Measurements from ENCODE around the gene GLDC.
"Not testable (repeated sequence)": the region's sequence is repeated elsewhere in the genome, so short reads cannot be mapped to it uniquely, and the experiment has no call there.

GLDC gene

GRCh38 chr9:6645355-6646292, at the start of gene GLDC:
Gene GLDC (minus strand): TSS chr9:6645729. CDS start chr9:6645499, 230 bp downstream.
- DNase-seq (ENCODE audit: low read depth in 2 of 2), result no peak

GRCh38 chr9:6692881-6693361, 47.4 kb upstream of the GLDC start:
- no peak for DNase-seq (ENCODE audit: low read depth in 2 of 2)

GRCh38 chr9:6692433-6692832, 46.9 kb upstream of the GLDC start:
- no peak for DNase-seq (ENCODE audit: low read depth in 2 of 2)

GRCh38 chr9:6690675-6691070, 45.1 kb upstream of the GLDC start:
- not testable (repeated sequence) for DNase-seq (ENCODE audit: low read depth in 2 of 2)

- no peak for DNase-seq (ENCODE audit: low read depth in 2 of 2)
Measured at GRCh38 chr9:6689893-6690674, 44.6 kb upstream of the GLDC start.

GRCh38 chr9:6687180-6687579, 41.7 kb upstream of the GLDC start:
- DNase-seq (ENCODE audit: low read depth in 2 of 2), result no peak

- no peak for DNase-seq (ENCODE audit: low read depth in 2 of 2)
Measured at GRCh38 chr9:6686396-6686795, 40.9 kb upstream of the GLDC start.

- DNase-seq (ENCODE audit: low read depth in 2 of 2), result no peak
Measured at GRCh38 chr9:6681957-6682501, 36.5 kb upstream of the GLDC start.

- DNase-seq (ENCODE audit: low read depth in 2 of 2), result peak; percentile 73 to 84
Measured at GRCh38 chr9:6681147-6681956, 35.8 kb upstream of the GLDC start.

- peak in 1 of 2 donors; percentile 36 for DNase-seq (ENCODE audit: low read depth in 2 of 2)
Measured at GRCh38 chr9:6680797-6681146, 35.2 kb upstream of the GLDC start.

- no peak for DNase-seq (ENCODE audit: low read depth in 2 of 2)
Measured at GRCh38 chr9:6677803-6678202, 32.3 kb upstream of the GLDC start.

- DNase-seq (ENCODE audit: low read depth in 2 of 2), result no peak
Measured at GRCh38 chr9:6676254-6676921, 30.9 kb upstream of the GLDC start.

- DNase-seq (ENCODE audit: low read depth in 2 of 2), result no peak
Measured at GRCh38 chr9:6675268-6675667, 29.7 kb upstream of the GLDC start.

GRCh38 chr9:6673326-6674025, 27.9 kb upstream of the GLDC start:
- no peak for DNase-seq (ENCODE audit: low read depth in 2 of 2)

- no peak for DNase-seq (ENCODE audit: low read depth in 2 of 2)
Measured at GRCh38 chr9:6672118-6672517, 26.6 kb upstream of the GLDC start.

- DNase-seq (ENCODE audit: low read depth in 2 of 2), result no peak
Measured at GRCh38 chr9:6671416-6671815, 25.9 kb upstream of the GLDC start.

GRCh38 chr9:6669881-6670280, 24.4 kb upstream of the GLDC start:
- DNase-seq (ENCODE audit: low read depth in 2 of 2), result no peak

- no peak for DNase-seq (ENCODE audit: low read depth in 2 of 2)
Measured at GRCh38 chr9:6667633-6668280, 22.2 kb upstream of the GLDC start.

GRCh38 chr9:6667080-6667479, 21.6 kb upstream of the GLDC start:
- no peak for DNase-seq (ENCODE audit: low read depth in 2 of 2)

- no peak for DNase-seq (ENCODE audit: low read depth in 2 of 2)
Measured at GRCh38 chr9:6665628-6666027, 20.1 kb upstream of the GLDC start.

Measured in stimulated activated CD8-positive, alpha-beta memory T cell treated with anti-CD3 and anti-CD28 coated beads, Interleukin-2, amount 100 ng/mL, for 1 hour (primary cell).